Esophagus muscularis mucosa (tissue), 4 donors: Measurements from ENCODE around the gene CBFB. TPM values are rescaled to one million over a fixed set of nuclear protein-coding genes. Genes with fewer than 3 reads are reported as not detected.

Experiments used
- DNase-seq: peaks from one replicate; pipeline ENCODE4 v3.0.0-alpha.2; 2017; ENCODE audit errors: extremely low spot score
- H3K27ac ChIP-seq, 4 donors: fragments of 200-600 bp; sonication (generic); replicated peaks in 1 of 4; 1 replicate in 3 of 4; 2 replicates in 1 of 4; pipeline ENCODE4 v1.5.1; 2016 to 2019; ENCODE audit warnings: mild to moderate bottlenecking in 1 of 4
- H3K27me3 ChIP-seq, 4 donors: fragments of 200-600 bp; sonication (generic); one replicate each; pipeline versions ENCODE4 v1.5.1 to v1.6.0; 2016 to 2019
- H3K36me3 ChIP-seq, 4 donors: fragments of 200-600 bp; sonication (generic); one replicate each; pipeline ENCODE4 v1.5.1; 2016 to 2019
- H3K4me1 ChIP-seq, 4 donors: fragments of 200-600 bp; sonication (generic); one replicate each; pipeline ENCODE4 v1.5.1; 2016 to 2019
- H3K4me3 ChIP-seq, 4 donors: fragments of 200-600 bp; sonication (generic); 1 replicate in 2 of 4; 2 replicates in 2 of 4; pipeline ENCODE4 v1.5.1; 2016 to 2019; ENCODE audit warnings: mild to moderate bottlenecking in 4 of 4, moderate library complexity in 1 of 4
- H3K9me3 ChIP-seq, 4 donors: fragments of 200-600 bp; sonication (generic); 1 replicate in 3 of 4; 2 replicates in 1 of 4; pipeline ENCODE4 v1.5.1; 2016 to 2019
- CTCF ChIP-seq, 3 experiments: fragments of 200-600 bp in 2 of 3; fragments of 450-650 bp in 1 of 3; sonication (generic) in 2 of 3; IDR thresholded peaks; one replicate each; pipeline ENCODE4 v1.5.1; 2017 to 2019; ENCODE audit warnings: antibody characterized with exemption in 3 of 3, mild to moderate bottlenecking in 2 of 3, moderate library complexity in 1 of 3
- EP300 ChIP-seq: sonication (generic); formaldehyde crosslinking; IDR thresholded peaks from one replicate; pipeline ENCODE4 v1.6.1; 2017; ENCODE audit warnings: antibody characterized with exemption
- POLR2A ChIP-seq: fragments of 450-650 bp; IDR thresholded peaks from one replicate; pipeline ENCODE4 v1.6.1; 2017; ENCODE audit warnings: antibody characterized with exemption, moderate library complexity, mild to moderate bottlenecking, low read depth
- POLR2AphosphoS5 ChIP-seq, 2 donors: sonication (generic); formaldehyde crosslinking; IDR thresholded peaks; one replicate each; pipeline ENCODE4 v1.6.1; 2017; ENCODE audit warnings: antibody characterized with exemption in 2 of 2
- WGBS: methylation state at CpG from one replicate; pipeline ENCODE4 v1.1.5; 2018; 5-methylcytosine and 5-hydroxymethylcytosine counted together
- intact Hi-C: fragments of 100-400 bp; cut with DNase I; formaldehyde crosslinking; loops from one replicate; pipeline ENCODE4 v1.15.1; 2023
- total RNA-seq, 4 donors: library from RNA; depleted of rRNA; stranded (reverse); fragments of >200 nt; gene quantifications; one replicate each; pipeline versions ENCODE4 v1.1.0 to v1.2.1, GENCODE V29; 2016

Gene CBFB
- total RNA-seq, 4 donors from 2014 or later, result 20.6 to 39.8 (median 30.6) TPM

DNA sequence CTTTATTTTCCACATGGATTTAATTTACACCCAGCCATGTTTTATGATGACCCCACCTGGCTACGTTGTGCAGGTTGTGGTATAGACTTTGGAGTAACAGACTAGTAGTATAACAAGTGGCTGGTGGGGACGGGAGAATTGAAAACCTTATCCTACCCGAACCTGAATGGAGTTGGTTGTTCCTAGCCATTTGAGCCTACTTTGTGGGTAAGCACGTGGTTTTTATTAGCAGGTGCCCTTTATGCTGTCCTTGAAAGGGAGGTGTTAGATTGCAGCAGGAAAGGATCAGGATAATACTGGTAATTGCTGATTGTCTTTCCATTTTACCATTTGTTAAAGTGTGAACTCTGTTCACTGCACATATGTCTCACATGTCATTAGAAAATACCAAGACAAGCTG lies 48.9 kb downstream of the CBFB start:
- 93% methylated on average over 4 of the region's 4 CpGs for WGBS
- Histone ChIP-seq H3K27me3 (no peaks in the 10 kb centered on the region), H3K4me1 (no peaks in the 10 kb centered on the region), H3K9me3 (no peaks in the 10 kb centered on the region), H3K27ac (no peak overlapping the region), H3K36me3 (peaks cover 1 to 41% (median 28%) of the 10 kb centered on the region in 4 donors), H3K4me3 (no peak overlapping the region)
- intact Hi-C loops, result no loop called here
- TF ChIP-seq POLR2AphosphoS5 (IDR thresholded peaks at IDR 0.05) (no peak), POLR2A (no peak), CTCF (IDR thresholded peaks at IDR 0.05) (no peak), EP300 (no peak)
- DNase-seq, result no peak

GRCh38 chr16:67082100-67082499 lies 53.2 kb downstream of the CBFB start:
- DNase-seq, result no peak
- Histone ChIP-seq H3K36me3 (peaks cover 0 to 31% (median 24%) of the 10 kb centered on the region in 4 donors), H3K4me1 (peaks cover 0 to 8% (median 6%) of the 10 kb centered on the region in 4 donors), H3K27ac (no peak overlapping the region), H3K4me3 (no peak overlapping the region), H3K27me3 (no peaks in the 10 kb centered on the region), H3K9me3 (no peaks in the 10 kb centered on the region)
- no peak for TF ChIP-seq EP300
- TF ChIP-seq POLR2A, result no peak
- no peak for TF ChIP-seq CTCF (IDR thresholded peaks at IDR 0.05)
- WGBS, result 94% methylated on average over 6 of the region's 6 CpGs
- intact Hi-C loops, result no loop called here

- 93% methylated on average over 1 of the region's 1 CpG for WGBS
- intact Hi-C loops, result no loop called here
- Histone ChIP-seq H3K4me3 (no peak overlapping the region), H3K4me1 (peaks cover 0 to 8% (median 6%) of the 10 kb centered on the region in 4 donors), H3K27me3 (no peaks in the 10 kb centered on the region), H3K9me3 (no peaks in the 10 kb centered on the region), H3K27ac (no peak overlapping the region), H3K36me3 (peaks cover 0 to 30% (median 22%) of the 10 kb centered on the region in 4 donors)
- no peak for TF ChIP-seq POLR2A
- no peak for TF ChIP-seq EP300
- no peak for TF ChIP-seq POLR2AphosphoS5 (IDR thresholded peaks at IDR 0.05)
- no peak for TF ChIP-seq CTCF (IDR thresholded peaks at IDR 0.05)
- DNase-seq, result no peak
These were observed 53.9 kb downstream of the CBFB start for GRCh38 chr16:67082891-67083290.

GRCh38 chr16:67084345-67085028 lies 55.5 kb downstream of the CBFB start:
- intact Hi-C loops, result no loop called here
- Histone ChIP-seq H3K9me3 (no peaks in the 10 kb centered on the region), H3K4me1 (peaks cover 0 to 8% (median 6%) of the 10 kb centered on the region in 4 donors), H3K27ac (no peak overlapping the region), H3K36me3 (peaks cover 0 to 21% (median 17%) of the 10 kb centered on the region in 4 donors), H3K4me3 (no peak overlapping the region), H3K27me3 (no peaks in the 10 kb centered on the region)
- no peak for DNase-seq
- WGBS, result 98% methylated on average over 4 of the region's 4 CpGs
- TF ChIP-seq CTCF (IDR thresholded peaks at IDR 0.05) (no peak), EP300 (no peak), POLR2A (no peak), POLR2AphosphoS5 (IDR thresholded peaks at IDR 0.05) (no peak)

DNA sequence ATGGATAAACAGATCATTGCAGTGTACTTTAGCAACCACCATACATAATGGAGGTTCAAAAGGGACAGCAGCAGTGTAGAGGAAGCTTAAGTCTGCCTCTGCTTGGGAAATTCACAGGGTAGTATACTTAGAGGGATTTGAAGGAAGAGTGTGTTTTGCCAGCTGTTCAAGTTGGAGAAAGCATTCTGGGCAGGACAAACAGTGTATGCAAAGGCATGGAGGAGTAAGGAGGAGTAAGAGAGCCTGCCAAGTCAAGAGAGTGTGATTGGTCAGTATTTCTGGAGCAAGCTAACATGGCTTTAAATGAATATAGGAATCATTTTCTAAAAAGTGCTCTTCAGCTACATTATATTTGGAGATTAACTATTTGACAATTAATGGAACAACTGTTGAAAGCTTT lies 57.9 kb downstream of the CBFB start:
- Histone ChIP-seq H3K4me1 (peaks cover 0 to 8% (median 6%) of the 10 kb centered on the region in 4 donors), H3K27me3 (no peaks in the 10 kb centered on the region), H3K9me3 (no peaks in the 10 kb centered on the region), H3K4me3 (no peak overlapping the region), H3K27ac (no peak overlapping the region), H3K36me3 (peaks cover 0 to 23% (median 18%) of the 10 kb centered on the region in 4 donors)
- TF ChIP-seq CTCF (IDR thresholded peaks at IDR 0.05) (no peak), POLR2A (no peak)
- no peak for DNase-seq
- intact Hi-C loops, result no loop called here
